H9 (cell line): ENCODE data around the gene FAM120A. TPM values are rescaled to one million over a fixed set of nuclear protein-coding genes. Genes with fewer than 3 reads are reported as not detected.

Experiments used
- DNase-seq: peaks from one replicate; pipeline ENCODE4 v3.0.0-alpha.2; 2017
- H2AFZ ChIP-seq: one replicate; pipeline ENCODE4 v1.6.1; 2013; ENCODE audit warnings: mild to moderate bottlenecking, low read length, control low read depth, moderate library complexity
- H2AK5ac ChIP-seq: 2 replicates; pipeline ENCODE4 v1.6.1; 2013; ENCODE audit warnings: low read length, control low read depth, mixed read lengths; ENCODE audit not compliant: insufficient read length
- H2BK120ac ChIP-seq: one replicate; pipeline ENCODE4 v1.6.1; 2013; ENCODE audit warnings: low read depth, mild to moderate bottlenecking, low read length, control low read depth, inconsistent platforms; ENCODE audit not compliant: poor library complexity, severe bottlenecking
- H2BK12ac ChIP-seq: 2 replicates; pipeline ENCODE4 v1.6.1; 2013; ENCODE audit warnings: low read length, control low read depth, mixed read lengths, low read depth; ENCODE audit not compliant: insufficient read length
- H2BK15ac ChIP-seq: 2 replicates; pipeline ENCODE4 v1.6.1; 2013; ENCODE audit warnings: low read depth, low read length, control low read depth
- H2BK20ac ChIP-seq: one replicate; pipeline ENCODE4 v1.6.1; 2013; ENCODE audit warnings: low read depth, mild to moderate bottlenecking, low read length, control low read depth, inconsistent platforms; ENCODE audit not compliant: poor library complexity, severe bottlenecking
- H2BK5ac ChIP-seq: 2 replicates; pipeline ENCODE4 v1.6.1; 2013; ENCODE audit warnings: low read length, control low read depth, mixed read lengths; ENCODE audit not compliant: insufficient read length
- H3K14ac ChIP-seq: 2 replicates; pipeline ENCODE4 v1.6.1; 2013; ENCODE audit warnings: low read length, control low read depth; ENCODE audit not compliant: insufficient read depth
- H3K18ac ChIP-seq: 2 replicates; pipeline ENCODE4 v1.6.1; 2013; ENCODE audit warnings: low read depth, mild to moderate bottlenecking, mixed read lengths, low read length, control low read depth; ENCODE audit not compliant: insufficient read length
- H3K23ac ChIP-seq: 2 replicates; pipeline ENCODE4 v1.6.1; 2013; ENCODE audit warnings: low read length, control low read depth, mixed read lengths, low read depth; ENCODE audit not compliant: insufficient read length
- H3K23me2 ChIP-seq: 2 replicates; pipeline ENCODE4 v1.6.1; 2013; ENCODE audit warnings: low read depth, mild to moderate bottlenecking, mixed read lengths, low read length, control low read depth; ENCODE audit not compliant: insufficient read length, poor library complexity, severe bottlenecking
- H3K27ac ChIP-seq: 2 replicates; pipeline ENCODE4 v1.5.1; 2013; ENCODE audit warnings: low read length, control low read depth, mixed read lengths, low read depth; ENCODE audit not compliant: insufficient read length
- H3K27me3 ChIP-seq: 2 replicates; pipeline ENCODE4 v1.6.1; 2013; ENCODE audit warnings: low read length, control low read depth, inconsistent platforms; ENCODE audit not compliant: insufficient read depth
- H3K4ac ChIP-seq: 2 replicates; pipeline ENCODE4 v1.6.1; 2013; ENCODE audit warnings: low read depth, mild to moderate bottlenecking, control low read depth, inconsistent platforms, low read length, moderate library complexity
- H3K4me1 ChIP-seq: 2 replicates; pipeline ENCODE4 v1.6.1; 2013; ENCODE audit warnings: low read length, control low read depth, inconsistent platforms; ENCODE audit not compliant: insufficient read depth
- H3K4me2 ChIP-seq: 2 replicates; pipeline ENCODE4 v1.6.1; 2013; ENCODE audit warnings: low read length, control low read depth, mixed read lengths; ENCODE audit not compliant: insufficient read length, insufficient read depth
- H3K56ac ChIP-seq: 2 replicates; pipeline ENCODE4 v1.6.1; 2013; ENCODE audit warnings: low read depth, mild to moderate bottlenecking, mixed read lengths, low read length, control low read depth; ENCODE audit not compliant: insufficient read length
- H3K79me1 ChIP-seq: 2 replicates; pipeline ENCODE4 v1.6.1; 2013; ENCODE audit warnings: low read depth, mild to moderate bottlenecking, moderate library complexity, low read length, control low read depth, inconsistent platforms; ENCODE audit not compliant: insufficient read depth, poor library complexity, severe bottlenecking
- H3K79me2 ChIP-seq: 2 replicates; pipeline ENCODE4 v1.6.1; 2013; ENCODE audit warnings: low read length, control low read depth, inconsistent platforms; ENCODE audit not compliant: insufficient read depth
- H3K9ac ChIP-seq: 2 replicates; pipeline ENCODE4 v1.6.1; 2013; ENCODE audit warnings: low read length, control low read depth, mixed read lengths; ENCODE audit not compliant: insufficient read length; ENCODE audit errors: extremely low read depth
- H3K9me3 ChIP-seq: one replicate; pipeline ENCODE4 v1.6.1; 2013; ENCODE audit warnings: low read depth, low read length, inconsistent platforms; ENCODE audit not compliant: control insufficient read depth
- H3T11ph ChIP-seq: one replicate; pipeline ENCODE4 v1.6.1; 2013; ENCODE audit warnings: mild to moderate bottlenecking, low read length, control low read depth, inconsistent platforms
- H4K20me1 ChIP-seq: one replicate; pipeline ENCODE4 v1.6.1; 2013; ENCODE audit not compliant: control insufficient read depth, insufficient read length, insufficient read depth
- H4K5ac ChIP-seq: 2 replicates; pipeline ENCODE4 v1.6.1; 2013; ENCODE audit warnings: low read depth, mild to moderate bottlenecking, mixed read lengths, low read length, control low read depth; ENCODE audit not compliant: insufficient read length
- H4K8ac ChIP-seq: replicated peaks from 2 replicates; pipeline ENCODE4 v1.6.1; 2013; ENCODE audit warnings: low read length, control low read depth, mixed read lengths, low read depth; ENCODE audit not compliant: insufficient read length
- H4K91ac ChIP-seq: 2 replicates; pipeline ENCODE4 v1.6.1; 2013; ENCODE audit warnings: low read depth, mild to moderate bottlenecking, moderate library complexity, mixed read lengths, low read length, control low read depth; ENCODE audit not compliant: insufficient read length
- H3K27ac Mint-ChIP-seq, 3 experiments: 2 replicates in 2 of 3; 3 replicates in 1 of 3; pipeline ENCODE4 v1.8.0; 2020 to 2021; ENCODE audit warnings: mixed read lengths in 3 of 3, mild to moderate bottlenecking in 1 of 3, moderate library complexity in 1 of 3
- H3K27me3 Mint-ChIP-seq: 2 replicates; pipeline ENCODE4 v1.8.0; 2021; ENCODE audit warnings: low read depth, mild to moderate bottlenecking, moderate library complexity, mixed read lengths
- H3K36me3 Mint-ChIP-seq, 3 experiments: 2 replicates in 2 of 3; 3 replicates in 1 of 3; pipeline ENCODE4 v1.8.0; 2020 to 2021; ENCODE audit warnings: low read depth in 3 of 3, mixed read lengths in 3 of 3; ENCODE audit not compliant: insufficient read depth in 1 of 3
- H3K4me1 Mint-ChIP-seq, 2 experiments: 2 replicates each; pipeline ENCODE4 v1.8.0; 2020; ENCODE audit warnings: mixed read lengths in 2 of 2
- H3K4me3 Mint-ChIP-seq, 2 experiments: 2 replicates in 1 of 2; 3 replicates in 1 of 2; pipeline ENCODE4 v1.8.0; 2020 to 2021; ENCODE audit warnings: mild to moderate bottlenecking in 2 of 2, mixed read lengths in 2 of 2, moderate library complexity in 1 of 2
- H3K9me3 Mint-ChIP-seq, 2 experiments: 2 replicates in 1 of 2; 3 replicates in 1 of 2; pipeline ENCODE4 v1.8.0; 2020; ENCODE audit warnings: mild to moderate bottlenecking in 2 of 2, mixed read lengths in 2 of 2, moderate library complexity in 1 of 2
- CTCF ChIP-seq: fragments of 200-600 bp; sonication (generic); conservative IDR thresholded peaks from 3 replicates; pipeline ENCODE4 v1.8.0; 2021; ENCODE audit warnings: antibody characterized with exemption, mild to moderate bottlenecking
- WGBS: extraction: QIAGEN DNeasy Blood & Tissue Kit; methylation state at CpG from one replicate; pipeline ENCODE4 v1.1.7; 2013; ENCODE audit warnings: missing lambda C conversion rate, low lambda C conversion rate, mixed read lengths; ENCODE audit not compliant: insufficient read length; ENCODE audit errors: extremely low coverage; 5-methylcytosine and 5-hydroxymethylcytosine counted together
- total RNA-seq: library from RNA; stranded (reverse); gene quantifications from 2 replicates; pipeline ENCODE4 v1.2.1, GENCODE V29; 2021

Gene FAM120A
- total RNA-seq, 1 experiment from 2014 or later: 57.7 TPM

- Mint-ChIP-seq H3K27me3 (no peaks in the 10 kb centered on the region), H3K36me3 (peaks cover 28 to 70% (median 43%) of the 10 kb centered on the region in 3 experiments), H3K27ac (peak overlapping the region in 1 of 3 experiments; percentile 32; a peak in 2 of 7 replicates), H3K9me3 (no peaks in the 10 kb centered on the region), H3K4me3 (no peak overlapping the region), H3K4me1 (no peaks in the 10 kb centered on the region)
- H3K4me2 ChIP-seq: no peak overlapping the region
- no peak overlapping the region for H2AK5ac ChIP-seq
- no peak overlapping the region for H2BK12ac ChIP-seq
- H4K8ac ChIP-seq: no peak overlapping the region
- no peak overlapping the region for H2BK15ac ChIP-seq
- no peak overlapping the region for H3K18ac ChIP-seq
- H2BK120ac ChIP-seq: no peak overlapping the region
- H3K79me1 ChIP-seq: peaks cover 2% of the 10 kb centered on the region
- H2AFZ ChIP-seq: no peak overlapping the region
- no peak for DNase-seq
- no peaks in the 10 kb centered on the region for H3K79me2 ChIP-seq
- no peak overlapping the region for H3T11ph ChIP-seq
- H4K5ac ChIP-seq: no peak overlapping the region
- H4K20me1 ChIP-seq: no peaks in the 10 kb centered on the region
- no peak overlapping the region for H3K56ac ChIP-seq
- H3K9ac ChIP-seq: no peak overlapping the region
- H3K14ac ChIP-seq: no peak overlapping the region
- H2BK20ac ChIP-seq: no peak overlapping the region
- no peaks in the 10 kb centered on the region for H3K9me3 ChIP-seq
- no peak overlapping the region for H3K27ac ChIP-seq
- H3K4me1 ChIP-seq: no peaks in the 10 kb centered on the region
- no peak overlapping the region for H2BK5ac ChIP-seq
- no peak for TF ChIP-seq CTCF
- no peak overlapping the region for H4K91ac ChIP-seq
- H3K23ac ChIP-seq: no peak overlapping the region
- no peak overlapping the region for H3K4ac ChIP-seq
- no CpG with 5 or more reads among the region's 4 CpGs for WGBS
- H3K27me3 ChIP-seq: no peaks in the 10 kb centered on the region
- no peaks in the 10 kb centered on the region for H3K23me2 ChIP-seq
These were observed 49.9 kb downstream of the FAM120A start for GRCh38 chr9:93501406-93501805.
